Superior temporal gyrus (tissue), 1 donor: ENCODE results near the gene WBP2.
A peak's percentile ranks its signal among the peaks of the same experiment; 100 is the strongest.
"Not testable (repeated sequence)": the region's sequence is repeated elsewhere in the genome, so short reads cannot be mapped to it uniquely, and the experiment has no call there.

ENCODE experiments used
- DNase-seq: peaks from one replicate; pipeline ENCODE4 v3.0.0-alpha.2; 2016; ENCODE audit errors: extremely low spot score

Gene WBP2

GRCh38 chr17:75868730-75869281, 13.7 kb upstream of the WBP2 start:
- not testable (repeated sequence) for DNase-seq

DNA sequence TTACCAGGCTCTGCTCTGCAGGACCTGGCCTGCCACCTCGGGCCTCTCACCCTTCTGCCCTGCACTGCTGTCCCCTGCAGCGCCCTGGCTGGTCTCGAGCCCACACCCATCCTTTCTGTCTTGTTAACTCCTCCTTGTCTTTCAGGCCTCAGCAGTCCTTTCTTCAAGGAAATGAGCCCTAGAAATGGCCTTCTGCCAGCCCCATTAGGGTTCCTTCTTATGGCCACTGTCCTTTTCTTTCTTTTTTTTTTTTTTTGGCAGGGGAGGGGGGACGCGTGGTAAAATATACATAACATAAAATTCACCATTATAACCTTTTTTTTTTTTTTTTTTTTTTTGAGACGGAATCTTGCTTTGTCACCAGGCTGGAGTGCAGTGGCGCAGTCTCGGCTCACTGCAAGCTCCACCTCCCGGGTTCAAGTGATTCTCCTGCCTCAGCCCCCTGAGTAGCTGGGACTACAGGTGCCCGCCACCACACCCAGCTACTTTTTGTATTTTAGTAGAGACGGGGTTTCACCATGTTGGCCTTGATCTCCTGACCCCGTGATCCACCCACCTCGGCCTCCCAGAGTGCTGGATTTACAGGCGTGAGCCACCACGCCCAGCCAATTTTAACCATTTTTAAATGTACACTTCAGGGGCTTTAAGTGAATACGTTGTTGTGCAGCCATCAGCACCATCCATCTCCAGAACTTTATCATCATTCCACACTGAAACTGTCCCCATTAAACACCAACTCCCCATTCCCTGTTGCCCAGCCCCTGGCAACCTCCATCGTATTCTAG, 10.5 kb upstream of the WBP2 start:
- not testable (repeated sequence) for DNase-seq

- DNase-seq = not testable (repeated sequence)
Measured at GRCh38 chr17:75864887-75865286, 9.8 kb upstream of the WBP2 start.

- DNase-seq = no peak
Measured at GRCh38 chr17:75864448-75864871, 9.3 kb upstream of the WBP2 start.

DNA sequence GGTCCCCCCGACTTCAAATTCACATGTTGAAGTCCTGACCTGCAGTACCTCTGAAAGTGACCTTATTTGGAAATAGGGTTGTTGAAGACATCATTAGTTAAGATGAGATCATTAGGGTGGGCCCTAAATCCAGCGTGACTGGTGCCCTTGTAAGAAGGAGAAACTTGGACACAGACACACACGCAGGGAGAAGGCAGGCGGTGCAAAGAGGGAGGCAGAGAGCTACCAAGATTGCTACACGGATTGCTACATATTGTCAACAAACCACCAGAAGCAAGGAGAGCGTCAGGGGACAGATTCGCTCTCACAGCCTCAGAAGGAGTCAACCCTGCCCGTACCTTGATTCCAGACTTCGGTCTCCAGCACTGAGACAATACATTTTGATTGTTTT, 6.8 kb upstream of the WBP2 start:
- DNase-seq = no peak

- DNase-seq = not testable (repeated sequence)
Measured at GRCh38 chr17:75859358-75859757, 4.2 kb upstream of the WBP2 start.

DNA sequence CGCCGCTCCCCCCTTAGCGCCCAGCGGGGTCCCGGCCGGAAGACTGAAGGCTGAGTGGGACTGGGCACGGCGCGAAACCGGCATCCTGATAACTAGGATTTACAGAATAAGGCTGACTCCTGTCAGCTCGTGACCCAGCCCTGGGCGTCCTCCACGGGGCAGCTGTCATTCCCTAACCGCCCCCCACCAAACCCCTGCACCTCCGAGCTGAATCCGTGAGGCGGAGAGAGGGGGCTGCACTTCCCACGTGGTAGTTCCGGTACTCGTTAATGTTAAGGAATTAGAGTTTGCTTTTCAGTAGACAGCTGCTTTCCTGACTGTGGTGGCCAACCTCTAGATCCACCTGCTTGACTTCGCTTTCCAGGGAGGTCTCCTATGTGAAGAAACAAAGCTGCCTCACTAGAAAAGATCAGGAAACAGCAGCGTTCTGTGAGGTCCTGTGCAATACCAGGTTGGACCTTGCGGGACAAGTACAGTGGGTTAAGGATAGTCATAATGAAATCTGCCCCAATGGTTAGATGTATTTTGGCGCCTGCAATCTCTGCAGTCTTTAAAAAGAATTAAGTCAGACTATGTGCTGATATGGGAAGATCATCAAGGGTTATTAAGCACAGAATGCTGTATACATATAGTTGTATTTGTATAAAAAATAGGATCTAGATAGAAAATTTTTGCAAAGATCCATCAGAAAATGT, 1.1 kb upstream of the WBP2 start:
- peak; percentile 40 for DNase-seq

GRCh38 chr17:75854881-75855309, 240 bp downstream of the WBP2 start:
- DNase-seq = no peak

- DNase-seq = peak; percentile 24
Measured at GRCh38 chr17:75854101-75854748, 910 bp downstream of the WBP2 start.

DNA sequence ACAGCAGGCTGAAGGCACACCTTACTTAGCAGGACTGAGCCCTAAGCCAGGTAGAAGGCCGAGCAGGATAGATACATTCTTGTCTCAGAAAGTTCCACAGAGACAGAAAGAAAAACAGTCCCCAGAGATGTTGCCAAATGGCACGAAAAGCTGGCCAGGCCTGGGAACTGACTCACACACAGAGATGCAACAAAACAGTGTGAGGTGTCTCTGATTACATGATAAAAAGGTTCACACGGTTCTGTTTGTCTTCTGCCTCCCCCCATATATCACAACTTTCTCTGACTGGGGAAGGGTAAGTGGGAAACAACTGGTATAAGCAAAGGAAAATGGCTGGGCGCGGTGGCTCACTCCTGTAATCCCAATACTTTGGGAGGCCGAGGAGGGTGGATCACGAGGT, 1.7 kb downstream of the WBP2 start:
- DNase-seq = no peak

DNA sequence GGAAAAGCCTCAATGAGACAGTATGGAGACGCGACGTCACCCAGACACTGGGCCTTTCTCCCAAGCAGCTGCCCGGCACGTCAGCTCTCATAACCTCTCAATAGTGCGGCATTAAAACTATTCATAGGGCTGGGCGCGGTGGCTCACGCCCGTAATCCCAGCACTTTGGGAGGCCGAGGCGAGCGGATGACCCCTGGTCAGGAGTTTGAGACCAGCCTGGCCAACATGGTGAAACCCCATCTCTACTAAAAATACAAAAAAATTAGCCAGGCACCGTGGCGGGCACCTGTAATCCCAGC, 3.5 kb downstream of the WBP2 start:
- DNase-seq = not testable (repeated sequence)

GRCh38 chr17:75850928-75851692, 4.0 kb downstream of the WBP2 start:
- DNase-seq = peak; percentile 59

GRCh38 chr17:75849724-75850123, 5.4 kb downstream of the WBP2 start:
- DNase-seq = no peak

DNA sequence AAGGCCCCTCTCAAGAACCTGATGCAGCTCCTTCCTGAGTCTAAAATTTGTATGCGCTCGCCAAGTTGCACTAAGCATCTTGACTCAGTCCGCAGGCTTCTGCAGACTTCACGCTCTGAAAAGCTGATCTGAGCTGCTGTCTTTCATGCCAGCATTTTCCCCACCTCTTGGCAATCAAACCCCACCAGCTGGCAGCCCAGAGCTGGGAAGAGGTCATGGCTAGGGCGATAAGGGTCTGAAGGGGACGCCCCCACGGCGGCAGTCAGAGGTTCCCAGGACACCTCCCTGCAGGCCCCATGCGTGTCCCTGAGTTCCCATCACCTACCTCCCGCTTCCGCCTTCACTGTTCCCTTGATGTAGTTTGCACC, 5.9 kb downstream of the WBP2 start:
- DNase-seq = no peak

DNA sequence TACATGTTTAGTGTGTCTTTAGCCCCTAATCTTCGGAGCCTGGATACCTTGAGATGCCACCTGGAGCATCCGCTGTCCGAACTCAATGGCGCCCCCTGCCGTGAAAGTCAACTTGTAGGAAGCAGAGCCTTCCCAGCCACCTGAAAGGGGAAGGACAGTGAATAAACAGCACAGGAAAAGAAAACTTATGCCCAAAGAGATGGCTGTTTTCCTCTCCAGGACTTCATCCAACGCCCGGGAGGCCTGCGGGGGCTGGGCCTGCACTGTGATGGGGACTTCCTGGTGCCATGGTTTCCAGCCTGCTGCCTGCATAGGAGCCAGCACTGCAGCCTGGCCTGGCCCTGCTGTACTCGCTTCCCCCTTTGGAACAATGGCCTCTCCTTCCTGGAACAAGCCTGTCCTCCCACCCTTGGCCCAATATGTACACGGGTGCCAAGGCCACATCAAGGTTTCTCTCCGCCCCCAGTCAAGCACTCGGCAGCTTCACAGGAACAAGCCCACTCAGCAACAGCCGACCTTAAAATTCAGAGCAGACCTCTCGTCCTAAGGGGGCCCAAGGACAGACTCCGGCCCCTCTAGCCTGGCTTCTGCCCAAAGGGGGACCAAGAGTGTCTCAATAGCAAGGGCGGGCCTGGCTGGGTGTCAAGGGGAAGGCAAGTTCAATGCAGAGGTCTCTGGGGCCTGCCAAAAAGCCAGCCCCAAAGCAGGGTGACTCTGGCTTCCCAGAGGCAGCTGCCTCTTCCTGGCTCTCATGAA, 6.4 kb downstream of the WBP2 start:
- peak; percentile 46 for DNase-seq

GRCh38 chr17:75847614-75848522, 7.3 kb downstream of the WBP2 start:
- no peak for DNase-seq

GRCh38 chr17:75846692-75847613, 8.2 kb downstream of the WBP2 start:
- no peak for DNase-seq

- DNase-seq = no peak
Measured at GRCh38 chr17:75845933-75846691, 9.0 kb downstream of the WBP2 start.
